Stimulated activated CD4-positive, alpha-beta T cell treated with anti-CD3 and anti-CD28 coated beads, Interleukin-1b, Interleukin-23, amount 100 ng/mL, for 4 hours (primary cell): Measurements from ENCODE around the gene PSMD11.

Experiments
- DNase-seq, 2 donors: peaks; one replicate each; pipeline ENCODE4 v3.0.0-alpha.2; 2020; ENCODE audit warnings: low read depth in 2 of 2

Gene PSMD11

DNA sequence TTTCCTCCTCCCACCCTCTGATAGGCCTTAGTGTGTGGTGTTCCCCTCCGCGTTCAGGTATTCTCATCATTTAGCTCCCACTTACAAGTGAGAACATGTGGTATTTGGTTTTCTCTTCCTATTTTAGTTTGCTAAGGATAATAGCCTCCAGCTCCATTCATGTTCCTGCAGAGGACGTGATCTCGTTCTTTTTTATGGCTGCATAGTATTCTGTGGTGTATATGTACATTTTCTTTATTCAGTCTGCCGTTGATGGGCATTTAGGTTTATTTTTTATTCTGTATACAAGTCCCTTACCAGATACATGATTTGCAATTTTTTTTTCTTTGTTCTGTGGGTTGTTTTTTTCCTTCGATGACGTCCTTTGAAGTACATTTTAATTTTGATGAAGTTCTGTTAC lies 23.6 kb downstream of the PSMD11 start:
- DNase-seq = no peak

- DNase-seq = no peak
Observed at GRCh38 chr17:32470405-32471167, 26.3 kb downstream of the PSMD11 start.

- no peak for DNase-seq
Observed at GRCh38 chr17:32471652-32472051, 27.3 kb downstream of the PSMD11 start.

- DNase-seq = no peak
Observed at GRCh38 chr17:32475258-32475657, 30.9 kb downstream of the PSMD11 start.

GRCh38 chr17:32477220-32477619 lies 32.9 kb downstream of the PSMD11 start:
- DNase-seq = no peak

- DNase-seq = no peak
Observed at GRCh38 chr17:32479074-32479617, 34.8 kb downstream of the PSMD11 start.

GRCh38 chr17:32481193-32481592 lies 36.9 kb downstream of the PSMD11 start:
- DNase-seq = no peak

- no peak for DNase-seq
Observed at GRCh38 chr17:32482568-32483320, 38.4 kb downstream of the PSMD11 start.

- DNase-seq = no peak
Observed at GRCh38 chr17:32483451-32484019, 39.2 kb downstream of the PSMD11 start.

DNA sequence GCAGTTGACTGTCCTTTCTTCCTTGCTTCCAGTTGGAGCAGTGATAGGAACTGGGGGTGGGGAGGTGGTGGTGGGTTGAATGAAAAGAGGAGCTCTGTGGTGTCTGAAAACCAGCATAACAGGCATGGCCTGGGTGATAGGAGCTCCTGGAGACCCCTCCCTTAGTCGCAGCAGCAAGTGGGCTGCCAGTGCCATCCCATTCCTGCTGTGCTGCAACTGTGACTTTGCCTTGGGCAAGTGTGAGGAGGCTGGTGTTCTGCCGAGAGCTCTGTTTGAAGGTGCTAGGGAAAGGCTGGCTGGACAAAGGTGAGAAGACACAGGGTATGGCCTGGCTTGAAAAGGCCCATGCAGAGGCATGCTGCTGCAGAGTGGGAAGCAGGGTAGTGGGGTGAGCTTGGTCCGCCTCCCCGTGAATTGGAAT lies 39.7 kb downstream of the PSMD11 start:
- no peak for DNase-seq

DNA sequence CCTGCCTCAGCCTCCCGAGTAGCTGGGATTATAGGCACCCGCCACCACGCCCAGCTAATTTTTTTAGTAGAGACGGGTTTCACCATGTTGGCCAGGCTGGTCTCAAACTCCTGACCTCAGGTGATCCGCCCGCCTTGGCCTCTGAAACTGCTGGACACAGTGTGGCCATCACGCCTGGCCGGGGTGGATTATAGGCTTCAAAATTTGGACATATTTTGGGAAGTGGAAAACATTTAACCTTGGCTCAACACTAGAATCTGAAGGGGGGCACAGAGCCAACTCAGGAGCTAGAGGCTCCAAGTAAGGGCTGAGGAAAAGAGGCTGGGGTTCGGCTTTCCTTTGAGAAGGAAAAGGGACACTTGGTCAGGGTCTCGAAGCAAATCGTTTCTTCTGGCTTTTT lies 40.3 kb downstream of the PSMD11 start:
- DNase-seq = no peak

- no peak for DNase-seq
Observed at GRCh38 chr17:32485261-32486110, 41.2 kb downstream of the PSMD11 start.

DNA sequence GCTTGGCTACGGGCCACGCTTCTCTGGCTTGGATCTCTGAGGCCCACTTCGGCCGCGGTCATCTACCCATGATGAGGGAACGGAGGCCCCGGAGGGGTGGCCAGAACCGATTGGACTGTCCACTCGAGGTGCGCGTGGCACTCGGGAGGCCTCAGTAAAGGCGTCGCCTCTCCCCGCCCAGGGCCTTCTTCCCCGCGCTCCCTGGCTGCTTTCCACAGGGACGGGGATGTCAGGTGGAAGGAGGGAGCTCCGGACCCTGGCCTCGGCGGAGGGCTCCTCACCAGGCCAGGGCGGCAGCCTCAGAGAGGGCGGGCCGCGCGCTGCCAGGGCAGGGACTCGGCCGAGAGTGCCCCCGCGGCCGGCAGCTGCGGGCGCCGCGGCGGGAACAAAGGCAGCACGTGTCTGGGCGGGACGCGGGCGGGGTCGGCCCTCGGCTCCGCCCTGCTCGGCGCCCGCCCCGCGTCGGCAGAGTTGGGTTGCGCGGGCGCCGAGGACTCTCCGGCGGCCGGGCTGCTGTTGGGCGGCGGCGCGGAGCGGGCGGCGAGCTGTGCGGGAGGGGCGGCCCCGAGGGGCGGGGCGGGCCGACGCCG lies 41.9 kb downstream of the PSMD11 start:
- DNase-seq = peak; percentile 57 to 67

DNA sequence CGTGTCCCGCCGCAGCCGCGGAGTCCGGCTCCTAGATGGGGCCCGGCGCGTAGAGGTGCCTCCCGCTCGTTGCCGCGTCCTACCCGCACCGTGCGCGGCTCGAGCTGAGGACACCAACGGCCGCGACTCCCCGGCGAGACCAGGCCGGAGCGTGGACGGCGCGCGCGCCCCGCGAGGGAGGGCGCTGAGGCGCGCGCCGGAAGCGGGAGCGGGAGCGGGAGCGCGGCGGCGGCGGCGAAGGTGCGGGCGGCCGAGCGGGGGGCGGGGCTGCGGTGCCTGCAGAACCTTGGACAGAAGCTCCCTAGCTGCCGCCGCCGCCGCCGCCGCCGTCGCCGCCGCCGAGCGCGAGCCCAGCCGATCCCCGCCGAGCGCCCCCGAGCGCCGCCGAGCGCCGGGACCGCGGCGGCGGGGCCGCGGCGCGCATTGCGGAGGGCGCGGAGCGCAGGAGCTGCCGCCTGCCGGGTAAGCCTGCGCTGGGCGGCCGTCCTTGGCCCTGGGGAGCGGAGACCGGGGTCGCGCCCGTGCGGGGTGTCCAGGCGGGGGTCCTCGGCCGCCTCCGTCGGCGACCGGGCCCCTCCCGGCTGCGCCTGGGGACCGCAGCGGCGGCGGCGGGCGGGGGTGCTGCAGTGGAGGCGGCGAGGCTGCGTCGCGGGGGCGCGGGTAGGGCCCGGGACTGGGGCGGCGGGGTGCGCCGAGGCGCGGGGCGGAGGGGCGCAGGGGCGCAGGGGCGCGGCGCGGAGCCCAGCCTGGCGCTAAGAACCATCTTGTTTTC lies 42.6 kb downstream of the PSMD11 start, which contains the start of gene CDK5R1:
TSS of gene CDK5R1 (plus strand) at position 293 of the 772 bp plus-strand sequence. CDS start 628 bp downstream, outside the sequence.
- peak; percentile 49 to 66 for DNase-seq

DNA sequence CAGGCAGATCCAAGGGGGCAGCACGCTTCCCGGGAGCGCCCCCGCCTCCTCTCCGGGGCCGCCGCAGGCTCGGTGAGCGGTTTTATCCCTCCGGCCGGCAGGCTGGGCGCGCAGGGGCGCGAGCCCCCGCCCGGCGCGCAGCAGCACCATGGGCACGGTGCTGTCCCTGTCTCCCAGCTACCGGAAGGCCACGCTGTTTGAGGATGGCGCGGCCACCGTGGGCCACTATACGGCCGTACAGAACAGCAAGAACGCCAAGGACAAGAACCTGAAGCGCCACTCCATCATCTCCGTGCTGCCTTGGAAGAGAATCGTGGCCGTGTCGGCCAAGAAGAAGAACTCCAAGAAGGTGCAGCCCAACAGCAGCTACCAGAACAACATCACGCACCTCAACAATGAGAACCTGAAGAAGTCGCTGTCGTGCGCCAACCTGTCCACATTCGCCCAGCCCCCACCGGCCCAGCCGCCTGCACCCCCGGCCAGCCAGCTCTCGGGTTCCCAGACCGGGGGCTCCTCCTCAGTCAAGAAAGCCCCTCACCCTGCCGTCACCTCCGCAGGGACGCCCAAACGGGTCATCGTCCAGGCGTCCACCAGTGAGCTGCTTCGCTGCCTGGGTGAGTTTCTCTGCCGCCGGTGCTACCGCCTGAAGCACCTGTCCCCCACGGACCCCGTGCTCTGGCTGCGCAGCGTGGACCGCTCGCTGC lies 43.3 kb downstream of the PSMD11 start:
- DNase-seq = no peak

DNA sequence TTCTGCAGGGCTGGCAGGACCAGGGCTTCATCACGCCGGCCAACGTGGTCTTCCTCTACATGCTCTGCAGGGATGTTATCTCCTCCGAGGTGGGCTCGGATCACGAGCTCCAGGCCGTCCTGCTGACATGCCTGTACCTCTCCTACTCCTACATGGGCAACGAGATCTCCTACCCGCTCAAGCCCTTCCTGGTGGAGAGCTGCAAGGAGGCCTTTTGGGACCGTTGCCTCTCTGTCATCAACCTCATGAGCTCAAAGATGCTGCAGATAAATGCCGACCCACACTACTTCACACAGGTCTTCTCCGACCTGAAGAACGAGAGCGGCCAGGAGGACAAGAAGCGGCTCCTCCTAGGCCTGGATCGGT lies 43.9 kb downstream of the PSMD11 start:
- no peak for DNase-seq

DNA sequence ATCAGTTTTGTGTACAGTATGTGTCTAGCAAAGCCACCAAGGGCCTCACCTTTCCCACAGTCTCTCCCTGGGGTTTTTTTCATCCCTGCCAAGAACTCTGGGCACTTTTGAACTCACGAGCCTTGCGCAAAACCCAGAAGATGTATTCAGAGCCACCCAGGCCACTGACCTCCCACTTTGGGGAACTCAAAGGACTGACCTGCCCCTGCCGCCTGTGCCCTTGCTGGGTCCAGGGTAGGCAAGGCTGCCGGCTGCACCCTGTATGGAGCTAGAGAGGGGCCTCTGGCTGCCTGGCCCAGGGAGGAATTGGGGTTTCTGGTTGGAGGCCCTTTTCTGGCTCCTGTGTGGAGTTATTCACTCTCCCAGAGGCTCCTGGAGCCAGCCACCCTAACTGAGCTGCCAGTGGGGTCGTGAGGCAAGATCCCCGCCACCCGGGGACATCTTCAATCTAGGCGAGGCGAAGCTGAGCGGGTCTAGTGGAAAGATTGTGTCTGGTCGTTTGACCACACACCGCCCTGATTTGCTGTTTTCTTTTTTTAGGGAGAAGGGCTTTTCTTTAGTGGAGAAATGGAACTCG lies 44.4 kb downstream of the PSMD11 start:
- no peak for DNase-seq

- DNase-seq = no peak
Observed at GRCh38 chr17:32489320-32490100, 45.2 kb downstream of the PSMD11 start.

DNA sequence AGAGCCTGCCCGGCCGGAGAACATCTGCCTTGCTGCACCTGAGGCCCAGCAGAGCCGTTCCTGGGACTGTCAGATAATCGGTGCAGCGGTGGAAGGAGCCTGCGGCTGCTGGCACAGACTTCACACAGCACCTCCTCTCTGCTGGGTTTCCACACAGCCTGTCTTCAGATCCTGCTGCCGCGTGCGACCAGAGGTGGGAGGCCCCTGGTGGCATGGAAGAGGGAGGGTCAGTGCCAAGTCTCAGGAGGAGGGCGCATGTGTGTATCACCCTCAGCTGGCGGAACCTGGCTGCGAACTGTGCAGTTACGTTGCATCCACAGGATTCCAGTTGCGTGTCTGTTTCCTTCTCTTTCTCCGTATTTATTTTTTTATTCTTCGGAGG lies 45.8 kb downstream of the PSMD11 start:
- DNase-seq = no peak
